Right atrium auricular region (tissue), 2 donors: Measurements from ENCODE around the gene NTRK3. TPM values are rescaled to one million over a fixed set of nuclear protein-coding genes. Genes with fewer than 3 reads are reported as not detected.
A peak's percentile ranks its signal among the peaks of the same experiment; 100 is the strongest.

ENCODE experiments used
- DNase-seq: peaks from one replicate; pipeline ENCODE4 v3.0.0-alpha.2; 2019; ENCODE audit warnings: low spot score
- H3K27ac ChIP-seq, 2 donors: fragments of 200-600 bp; sonication (generic); 1 replicate in 1 of 2; 2 replicates in 1 of 2; pipeline ENCODE4 v1.5.1; 2016 to 2019
- H3K27me3 ChIP-seq, 2 donors: fragments of 200-600 bp; sonication (generic); one replicate each; pipeline versions ENCODE4 v1.5.1 to v1.6.0; 2017 to 2019
- H3K36me3 ChIP-seq: fragments of 200-600 bp; sonication (generic); one replicate; pipeline ENCODE4 v1.5.1; 2016
- H3K4me1 ChIP-seq, 2 donors: fragments of 200-600 bp; sonication (generic); one replicate each; pipeline versions ENCODE4 v1.5.1 to v1.6.0; 2017 to 2019
- H3K4me3 ChIP-seq, 2 donors: fragments of 200-600 bp; sonication (generic); 1 replicate in 1 of 2; 2 replicates in 1 of 2; pipeline ENCODE4 v1.5.1; 2017 to 2019; ENCODE audit warnings: mild to moderate bottlenecking in 1 of 2, moderate library complexity in 1 of 2
- H3K9me3 ChIP-seq, 2 donors: fragments of 200-600 bp; sonication (generic); one replicate each; pipeline ENCODE4 v1.5.1; 2019
- total RNA-seq, 2 donors: library from RNA; depleted of rRNA; stranded (reverse); fragments of >200 nt; gene quantifications; one replicate each; pipeline ENCODE4 v1.1.0, GENCODE V29; 2016
- TF ChIP-seq, protein P1 (sequence below), 2 donors: fragments of 200-600 bp; sonication (generic); IDR thresholded peaks; one replicate each; pipeline ENCODE4 v1.5.1; 2019; ENCODE audit warnings: antibody characterized with exemption in 2 of 2

Gene NTRK3
- total RNA-seq, 2 donors from 2014 or later = 1.5 to 4.5 TPM

GRCh38 chr15:87944691-87945090 lies 311.8 kb downstream of the NTRK3 start:
- Histone ChIP-seq H3K36me3 (no peaks in the 10 kb centered on the region), H3K9me3 (no peaks in the 10 kb centered on the region), H3K4me3 (no peak overlapping the region), H3K27ac (peak overlapping the region; percentile 36 to 43), H3K4me1 (peaks cover 0 to 14% of the 10 kb centered on the region in 2 donors), H3K27me3 (no peaks in the 10 kb centered on the region)
- TF ChIP-seq, protein P1, sequence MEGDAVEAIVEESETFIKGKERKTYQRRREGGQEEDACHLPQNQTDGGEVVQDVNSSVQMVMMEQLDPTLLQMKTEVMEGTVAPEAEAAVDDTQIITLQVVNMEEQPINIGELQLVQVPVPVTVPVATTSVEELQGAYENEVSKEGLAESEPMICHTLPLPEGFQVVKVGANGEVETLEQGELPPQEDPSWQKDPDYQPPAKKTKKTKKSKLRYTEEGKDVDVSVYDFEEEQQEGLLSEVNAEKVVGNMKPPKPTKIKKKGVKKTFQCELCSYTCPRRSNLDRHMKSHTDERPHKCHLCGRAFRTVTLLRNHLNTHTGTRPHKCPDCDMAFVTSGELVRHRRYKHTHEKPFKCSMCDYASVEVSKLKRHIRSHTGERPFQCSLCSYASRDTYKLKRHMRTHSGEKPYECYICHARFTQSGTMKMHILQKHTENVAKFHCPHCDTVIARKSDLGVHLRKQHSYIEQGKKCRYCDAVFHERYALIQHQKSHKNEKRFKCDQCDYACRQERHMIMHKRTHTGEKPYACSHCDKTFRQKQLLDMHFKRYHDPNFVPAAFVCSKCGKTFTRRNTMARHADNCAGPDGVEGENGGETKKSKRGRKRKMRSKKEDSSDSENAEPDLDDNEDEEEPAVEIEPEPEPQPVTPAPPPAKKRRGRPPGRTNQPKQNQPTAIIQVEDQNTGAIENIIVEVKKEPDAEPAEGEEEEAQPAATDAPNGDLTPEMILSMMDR (IDR thresholded peaks at IDR 0.05) = no peak
- DNase-seq = no peak

DNA sequence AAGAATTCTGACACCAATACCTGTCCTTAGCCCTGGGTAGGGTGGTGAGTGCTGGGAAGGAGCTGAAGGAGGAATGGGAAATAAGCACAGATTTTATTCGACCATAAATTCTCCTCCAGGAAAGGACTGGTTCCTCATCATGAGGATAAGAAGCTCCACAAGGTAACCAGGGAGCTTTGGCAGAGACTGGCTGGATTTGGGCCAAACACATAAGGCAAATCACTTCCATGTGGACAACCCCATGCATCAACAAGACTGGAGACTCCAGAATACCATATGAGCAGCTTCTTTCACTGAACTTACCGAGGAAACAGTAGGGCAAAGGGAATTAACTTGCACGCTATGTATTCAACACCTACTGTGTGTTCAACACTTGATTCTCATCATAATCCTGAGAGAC lies 312.5 kb downstream of the NTRK3 start:
- Histone ChIP-seq H3K4me1 (peaks cover 0 to 11% of the 10 kb centered on the region in 2 donors), H3K9me3 (no peaks in the 10 kb centered on the region), H3K27ac (peak overlapping the region in 1 of 2 donors; percentile 23), H3K36me3 (no peaks in the 10 kb centered on the region), H3K4me3 (no peak overlapping the region), H3K27me3 (no peaks in the 10 kb centered on the region)
- DNase-seq = no peak
- TF ChIP-seq, protein P1 (IDR thresholded peaks at IDR 0.05) = no peak

DNA sequence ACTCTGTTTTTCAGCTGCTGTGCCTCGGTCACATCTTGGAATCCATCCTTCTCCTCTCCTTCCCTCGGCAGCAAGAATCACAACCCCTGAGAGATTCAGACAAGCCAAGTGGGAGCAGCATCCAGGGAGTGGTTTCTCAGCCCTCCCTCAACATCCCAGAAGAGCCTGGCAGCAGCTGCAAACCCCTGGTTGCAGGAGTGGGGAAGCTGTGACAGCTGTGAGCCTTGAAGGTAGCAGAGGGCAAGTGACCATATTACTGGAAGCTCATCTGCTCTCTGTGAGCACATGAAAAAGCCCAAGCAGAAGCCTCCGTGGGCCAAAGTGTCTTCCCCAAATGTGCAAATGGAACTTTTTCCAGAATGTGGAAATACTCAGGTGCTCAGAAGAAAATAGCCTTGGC lies 312.9 kb downstream of the NTRK3 start:
- no peak overlapping the region for H3K4me3 ChIP-seq
- no peak overlapping the region for H3K27ac ChIP-seq
- H3K36me3 ChIP-seq = no peaks in the 10 kb centered on the region
- TF ChIP-seq, protein P1 (IDR thresholded peaks at IDR 0.05) = no peak
- peaks cover 0 to 7% of the 10 kb centered on the region in 2 donors for H3K4me1 ChIP-seq
- H3K9me3 ChIP-seq = no peaks in the 10 kb centered on the region
- H3K27me3 ChIP-seq = no peaks in the 10 kb centered on the region
- DNase-seq = no peak

DNA sequence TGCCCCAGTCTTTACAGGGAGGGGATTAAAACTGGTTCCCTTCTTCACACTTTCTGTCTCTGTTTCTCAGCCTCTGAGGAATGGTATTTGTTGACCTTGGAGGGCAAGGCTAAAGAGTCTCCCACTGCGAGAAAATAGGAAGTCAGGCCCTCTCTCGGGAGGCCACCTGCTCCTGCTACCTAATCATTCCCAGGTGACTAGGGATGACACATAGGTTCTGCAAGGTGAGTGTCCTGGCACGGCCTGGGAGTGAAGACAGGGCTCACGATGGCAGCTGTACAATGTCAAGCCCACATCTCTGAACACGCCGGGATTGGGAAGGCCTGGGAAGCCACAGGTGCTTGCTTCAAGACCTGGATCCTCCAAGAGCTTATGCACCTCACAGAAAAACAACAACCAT lies 314.2 kb downstream of the NTRK3 start:
- H3K4me1 ChIP-seq = peaks cover 0 to 5% of the 10 kb centered on the region in 2 donors
- TF ChIP-seq, protein P1 (IDR thresholded peaks at IDR 0.05) = no peak
- DNase-seq = no peak
- H3K27me3 ChIP-seq = no peaks in the 10 kb centered on the region
- no peaks in the 10 kb centered on the region for H3K36me3 ChIP-seq
- H3K9me3 ChIP-seq = no peaks in the 10 kb centered on the region
- H3K4me3 ChIP-seq = no peak overlapping the region
- H3K27ac ChIP-seq = no peak overlapping the region

DNA sequence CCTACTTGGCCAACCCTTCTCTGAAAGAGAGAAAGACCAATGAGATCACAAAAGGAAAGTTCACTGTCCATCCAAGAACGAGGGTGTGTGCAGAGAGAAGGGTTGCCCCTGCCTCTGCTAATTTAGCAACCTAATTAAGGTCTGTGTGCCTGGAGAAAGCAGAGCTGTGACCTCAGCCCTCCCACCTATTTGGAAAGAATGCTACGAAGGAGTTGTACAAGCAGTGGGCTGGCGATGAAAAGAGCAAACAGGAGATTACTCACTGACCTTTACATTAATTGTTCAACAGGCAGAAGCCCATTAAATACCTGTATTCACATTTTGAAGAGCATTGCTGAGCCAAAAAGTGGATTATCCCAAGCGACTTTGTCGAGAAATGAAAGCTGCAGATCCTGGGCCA lies 314.9 kb downstream of the NTRK3 start:
- H3K4me3 ChIP-seq = no peak overlapping the region

GRCh38 chr15:87940768-87941167 lies 315.8 kb downstream of the NTRK3 start:
- TF ChIP-seq, protein P1 (IDR thresholded peaks at IDR 0.05) = no peak
- Histone ChIP-seq H3K27ac (no peak overlapping the region), H3K4me1 (peaks cover 0 to 5% of the 10 kb centered on the region in 2 donors), H3K4me3 (no peak overlapping the region), H3K9me3 (no peaks in the 10 kb centered on the region), H3K36me3 (no peaks in the 10 kb centered on the region), H3K27me3 (no peaks in the 10 kb centered on the region)
- DNase-seq = no peak

More for the DNA sequence above, 314.9 kb downstream of the NTRK3 start:
- peaks cover 0 to 5% of the 10 kb centered on the region in 2 donors for H3K4me1 ChIP-seq
- TF ChIP-seq, protein P1 (IDR thresholded peaks at IDR 0.05) = no peak
- H3K27ac ChIP-seq = no peak overlapping the region
- no peaks in the 10 kb centered on the region for H3K27me3 ChIP-seq
- no peaks in the 10 kb centered on the region for H3K36me3 ChIP-seq
- no peak for DNase-seq
- H3K9me3 ChIP-seq = no peaks in the 10 kb centered on the region
